AG09319 (cell line): Measurements from ENCODE around the gene FAM81B.

Experiments
- DNase-seq: peaks from one replicate; pipeline ENCODE4 v3.0.0-alpha.2; 2010; ENCODE audit warnings: low read depth; ENCODE audit errors: extremely low read depth
- CTCF ChIP-seq: IDR thresholded peaks from 2 replicates; pipeline ENCODE4 v1.5.1; 2011; ENCODE audit warnings: low read depth, mild to moderate bottlenecking, inconsistent platforms, low read length, moderate library complexity

FAM81B gene

GRCh38 chr5:95471487-95471886, 80.3 kb downstream of the FAM81B start:
- no peak for DNase-seq
- no peak for TF ChIP-seq CTCF

GRCh38 chr5:95471942-95472341, 80.8 kb downstream of the FAM81B start:
- no peak for DNase-seq
- no peak for TF ChIP-seq CTCF

DNA sequence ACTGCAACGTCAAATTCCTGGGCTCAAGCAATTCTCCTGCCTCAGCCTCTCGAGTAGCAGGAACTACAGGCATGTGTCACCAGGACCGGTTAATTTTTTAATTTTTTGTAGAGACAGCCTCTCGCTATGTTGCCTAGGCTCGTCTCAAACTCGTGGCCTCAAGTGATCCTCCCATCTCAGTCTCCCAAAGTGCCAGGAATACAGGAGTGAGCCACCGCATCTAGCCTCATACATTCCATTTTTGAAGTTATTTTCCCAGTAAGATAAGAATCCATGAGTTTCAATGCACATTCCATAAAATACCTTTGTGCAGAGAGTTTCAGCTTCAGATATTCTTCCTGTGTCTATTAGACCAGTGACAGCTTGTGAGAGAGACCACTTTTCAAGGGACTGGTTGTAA, 93.3 kb downstream of the FAM81B start:
- DNase-seq: no peak
- no peak for TF ChIP-seq CTCF

DNA sequence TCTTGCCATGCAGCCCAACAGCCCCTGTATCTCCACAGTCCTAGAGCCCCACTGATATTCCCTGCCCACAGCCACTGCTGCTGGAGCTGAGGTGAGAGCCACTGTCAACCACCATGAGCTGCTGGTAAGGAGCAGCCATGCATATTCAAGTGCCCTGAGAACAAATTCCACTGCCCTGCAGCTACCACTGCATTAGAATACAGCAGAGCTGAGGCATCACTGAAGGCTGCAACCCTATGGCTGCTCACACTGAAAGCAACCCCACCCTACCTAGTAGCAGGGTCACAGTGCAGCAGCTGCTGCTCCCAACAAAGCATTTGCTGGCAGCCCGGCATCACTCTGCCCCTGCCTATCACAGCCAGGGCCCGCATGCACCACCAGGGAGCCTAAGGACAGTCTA, 95.0 kb downstream of the FAM81B start:
- no peak for DNase-seq

DNA sequence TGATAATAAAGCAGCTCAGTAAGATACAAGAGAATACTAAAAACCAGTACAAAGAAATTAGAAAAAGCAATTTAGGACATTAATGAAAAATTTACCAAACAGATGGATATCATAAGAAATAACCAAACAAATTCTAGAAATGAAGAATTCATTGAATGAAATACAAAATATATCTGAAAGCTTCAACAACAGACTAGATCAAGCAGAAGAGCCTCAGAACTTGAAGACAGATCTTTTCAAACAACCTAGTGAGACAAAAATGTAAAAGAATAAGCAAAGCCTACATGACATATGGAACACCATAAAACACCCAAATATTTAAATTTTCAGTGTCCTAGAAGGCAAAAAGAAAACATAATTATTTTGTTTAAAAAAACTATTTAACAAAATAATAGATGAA, 96.7 kb downstream of the FAM81B start:
- no peak for DNase-seq
- TF ChIP-seq CTCF: no peak

More for the DNA sequence above, 95.0 kb downstream of the FAM81B start:
- no peak for TF ChIP-seq CTCF
